Activated B cell treated with CpG ODN at 0.5 μM for 24 hours (primary cell): ENCODE results near the gene COL5A1. TPM values are rescaled to one million over a fixed set of nuclear protein-coding genes. Genes with fewer than 3 reads are reported as not detected.

ENCODE experiments used
- ATAC-seq: fragments of 200-7000 bp; cut with Tn5 transposase; one replicate; pipeline ENCODE4 v1.10.0; 2021; ENCODE audit warnings: low read depth, mild to moderate bottlenecking, moderate library complexity
- CTCF ChIA-PET: fragments of 350-600 bp; sonication (Branson Sonifier 250); formaldehyde crosslinking; loops from one replicate; lab custom pipeline; 2021; ENCODE audit warnings: antibody characterized with exemption; lab: Charles Lee
- POLR2A ChIA-PET: fragments of 350-600 bp; sonication (Branson Sonifier 250); formaldehyde crosslinking; loops from one replicate; lab custom pipeline; 2021; ENCODE audit warnings: antibody characterized with exemption; lab: Charles Lee
- DNase-seq: peaks from one replicate; pipeline ENCODE4 v3.0.0; 2022
- H3K27ac Mint-ChIP-seq: one replicate; pipeline ENCODE4 v1.8.0; 2020; ENCODE audit warnings: mixed read lengths
- H3K27me3 Mint-ChIP-seq: one replicate; pipeline ENCODE4 v1.8.0; 2021; ENCODE audit warnings: mixed read lengths
- H3K36me3 Mint-ChIP-seq: one replicate; pipeline ENCODE4 v1.8.0; 2021; ENCODE audit warnings: low read depth, mixed read lengths
- H3K4me1 Mint-ChIP-seq: one replicate; pipeline ENCODE4 v1.8.0; 2021; ENCODE audit warnings: mixed read lengths
- H3K4me3 Mint-ChIP-seq: one replicate; pipeline ENCODE4 v1.8.0; 2020; ENCODE audit warnings: mild to moderate bottlenecking, mixed read lengths
- H3K9me3 Mint-ChIP-seq: one replicate; pipeline ENCODE4 v1.8.0; 2020; ENCODE audit warnings: mixed read lengths
- intact Hi-C: fragments of 100-400 bp; cut with micrococcal nuclease; formaldehyde crosslinking; loops from one replicate; pipeline ENCODE4 v1.15.1; 2024
- total RNA-seq: library from RNA; stranded (reverse); gene quantifications from 2 replicates; pipeline ENCODE4 v1.2.3, GENCODE V29; 2022
- TF ChIP-seq, protein P1 (sequence below): fragments of 200-600 bp; IDR thresholded peaks from one replicate; pipeline ENCODE4 v1.8.0; 2022; ENCODE audit warnings: antibody characterized with exemption, mild to moderate bottlenecking

The COL5A1 gene
- total RNA-seq, 1 donor from 2014 or later, result 0.02 TPM

DNA sequence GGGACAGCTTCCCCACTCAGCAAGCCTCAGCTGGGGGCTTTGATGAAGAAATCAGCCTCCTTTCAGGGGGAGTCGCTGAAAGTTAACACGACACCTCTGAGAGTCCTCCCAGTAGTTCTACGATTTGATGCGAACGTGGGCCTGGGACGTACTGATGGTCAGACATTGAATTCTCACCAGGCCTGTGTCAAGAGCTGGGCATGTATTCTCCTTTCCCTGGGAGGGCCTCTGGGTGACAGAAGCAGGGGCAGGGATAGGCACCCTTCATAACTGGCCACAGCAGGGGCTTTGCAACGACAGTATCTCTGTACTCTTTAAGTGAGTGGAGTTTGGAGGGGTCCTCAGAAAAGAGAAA lies 15.6 kb upstream of the COL5A1 start:
- Mint-ChIP-seq H3K36me3 (no peaks in the 10 kb centered on the region), H3K27ac (no peak overlapping the region), H3K9me3 (no peaks in the 10 kb centered on the region), H3K27me3 (peaks cover 8% of the 10 kb centered on the region), H3K4me3 (no peak overlapping the region), H3K4me1 (no peaks in the 10 kb centered on the region)
- DNase-seq (no peak), ATAC-seq (no peak)
- TF ChIP-seq, protein P1, sequence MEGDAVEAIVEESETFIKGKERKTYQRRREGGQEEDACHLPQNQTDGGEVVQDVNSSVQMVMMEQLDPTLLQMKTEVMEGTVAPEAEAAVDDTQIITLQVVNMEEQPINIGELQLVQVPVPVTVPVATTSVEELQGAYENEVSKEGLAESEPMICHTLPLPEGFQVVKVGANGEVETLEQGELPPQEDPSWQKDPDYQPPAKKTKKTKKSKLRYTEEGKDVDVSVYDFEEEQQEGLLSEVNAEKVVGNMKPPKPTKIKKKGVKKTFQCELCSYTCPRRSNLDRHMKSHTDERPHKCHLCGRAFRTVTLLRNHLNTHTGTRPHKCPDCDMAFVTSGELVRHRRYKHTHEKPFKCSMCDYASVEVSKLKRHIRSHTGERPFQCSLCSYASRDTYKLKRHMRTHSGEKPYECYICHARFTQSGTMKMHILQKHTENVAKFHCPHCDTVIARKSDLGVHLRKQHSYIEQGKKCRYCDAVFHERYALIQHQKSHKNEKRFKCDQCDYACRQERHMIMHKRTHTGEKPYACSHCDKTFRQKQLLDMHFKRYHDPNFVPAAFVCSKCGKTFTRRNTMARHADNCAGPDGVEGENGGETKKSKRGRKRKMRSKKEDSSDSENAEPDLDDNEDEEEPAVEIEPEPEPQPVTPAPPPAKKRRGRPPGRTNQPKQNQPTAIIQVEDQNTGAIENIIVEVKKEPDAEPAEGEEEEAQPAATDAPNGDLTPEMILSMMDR, result no peak
- intact Hi-C loops, result no loop called here
- POLR2A ChIA-PET, result no interaction called here
- CTCF ChIA-PET, result no interaction called here

DNA sequence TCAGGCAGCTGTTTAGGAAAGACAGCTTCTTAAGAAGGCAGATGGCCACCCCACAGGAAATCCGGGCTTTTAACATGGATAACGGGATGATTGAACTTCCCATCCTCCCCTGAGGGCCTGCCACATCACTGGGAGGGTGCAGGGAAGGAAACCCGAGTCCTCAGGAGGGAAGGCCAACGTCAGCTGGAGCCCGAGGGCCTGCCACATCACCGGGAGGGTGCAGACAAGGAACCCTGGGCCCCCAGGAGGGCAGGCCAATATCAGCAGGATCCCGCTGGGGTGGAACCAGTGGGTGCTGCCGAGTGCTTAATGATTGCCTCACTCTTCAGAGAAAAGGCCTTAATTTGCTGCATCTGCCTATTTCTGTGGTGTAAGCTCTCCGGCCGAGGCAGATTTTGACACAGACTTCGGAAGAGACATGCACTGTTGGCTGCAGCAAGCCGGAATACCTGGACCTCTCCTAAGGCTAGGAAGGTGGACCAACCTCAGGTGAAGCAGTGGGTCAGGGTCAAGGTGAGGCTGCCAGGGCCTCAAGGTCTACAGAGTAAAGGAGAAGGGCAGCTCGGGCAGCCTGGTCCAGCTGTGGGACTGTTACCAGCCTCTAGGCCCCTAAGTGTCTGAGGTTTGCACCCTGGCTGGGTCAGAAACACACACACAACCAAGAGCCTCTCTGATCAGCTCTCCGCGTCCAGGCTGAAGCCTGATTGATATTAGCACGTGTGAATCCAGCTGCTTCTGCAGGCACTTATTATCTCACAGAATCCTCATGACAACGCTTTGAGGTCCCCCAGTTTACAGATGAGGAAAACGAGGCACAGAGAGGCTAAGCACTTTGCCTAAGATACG lies 14.8 kb upstream of the COL5A1 start:
- ATAC-seq (no peak), DNase-seq (no peak)
- CTCF ChIA-PET, result no interaction called here
- Mint-ChIP-seq H3K27ac (no peak overlapping the region), H3K27me3 (peaks cover 6% of the 10 kb centered on the region), H3K9me3 (no peaks in the 10 kb centered on the region), H3K36me3 (no peaks in the 10 kb centered on the region), H3K4me3 (no peak overlapping the region), H3K4me1 (no peaks in the 10 kb centered on the region)
- TF ChIP-seq, protein P1, result no peak
- POLR2A ChIA-PET, result no interaction called here
- intact Hi-C loops, result no loop called here

DNA sequence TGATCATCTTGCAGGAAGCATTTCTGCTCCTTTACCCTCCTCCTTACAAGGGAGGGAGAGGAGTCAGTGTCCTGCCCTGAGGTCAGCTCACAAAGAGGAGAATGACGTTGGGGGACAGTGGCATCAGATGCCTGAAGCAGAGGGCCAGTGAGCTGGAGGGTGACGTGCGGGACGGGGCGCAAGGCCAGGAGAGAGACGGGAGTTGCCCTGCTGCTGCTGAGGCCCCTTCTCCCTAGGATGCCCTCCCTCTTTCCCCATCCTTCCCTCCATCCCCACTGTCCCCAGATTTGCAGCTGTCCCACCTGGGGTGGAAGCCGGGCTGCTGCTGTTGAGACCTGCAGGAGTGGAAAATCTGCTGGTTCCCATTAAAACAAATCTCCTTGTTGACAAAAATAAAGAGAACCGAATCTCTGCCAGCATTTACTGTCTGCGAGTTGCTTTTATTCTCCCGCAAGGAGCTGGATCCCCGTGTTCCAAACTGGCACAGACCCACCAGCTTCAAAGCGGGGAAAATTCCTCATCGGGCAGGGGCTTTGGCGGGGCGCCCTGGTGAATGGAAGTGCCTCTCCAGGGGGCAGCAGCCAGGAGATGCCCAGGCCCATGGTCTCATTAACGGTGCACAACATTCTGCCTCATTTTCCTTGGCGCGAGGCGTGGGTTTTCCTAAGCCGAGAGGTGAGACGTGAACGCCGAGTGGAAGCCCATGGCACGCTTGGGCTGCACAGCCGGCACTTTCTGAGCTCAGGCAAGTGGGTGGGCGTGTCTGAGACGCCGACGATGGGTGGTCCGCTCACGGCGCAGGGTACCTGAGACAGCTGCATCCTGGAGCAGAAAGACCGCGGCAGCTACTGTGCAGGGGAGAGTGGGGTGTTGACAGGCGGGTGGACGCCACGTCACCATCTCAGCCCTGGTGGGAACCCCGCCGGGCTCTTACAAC lies 13.9 kb upstream of the COL5A1 start:
- TF ChIP-seq, protein P1, result no peak

DNA sequence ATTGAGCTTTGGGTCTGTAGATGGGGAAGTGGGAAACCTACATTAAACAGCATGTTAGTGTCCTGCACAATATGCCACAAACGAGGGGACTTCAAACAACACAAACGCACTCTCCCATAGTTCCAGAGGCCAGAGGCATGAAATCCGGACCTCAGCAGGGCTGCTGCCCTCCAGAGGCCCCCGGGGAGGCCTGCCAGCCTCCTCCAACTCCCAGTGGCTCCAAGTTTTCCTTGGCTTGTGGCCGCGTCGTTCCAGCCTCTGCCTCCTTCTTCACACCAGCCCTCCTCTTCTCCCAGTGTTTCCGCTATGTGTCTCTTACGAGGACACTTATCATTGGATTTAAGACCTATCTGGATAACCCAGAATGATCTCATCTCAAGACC lies 13.3 kb upstream of the COL5A1 start:
- ChIA-PET CTCF (no interaction called here), POLR2A (no interaction called here)
- Mint-ChIP-seq H3K36me3 (no peaks in the 10 kb centered on the region), H3K4me1 (no peaks in the 10 kb centered on the region), H3K27me3 (peaks cover 2% of the 10 kb centered on the region), H3K9me3 (no peaks in the 10 kb centered on the region), H3K4me3 (no peak overlapping the region), H3K27ac (no peak overlapping the region)
- DNase-seq (no peak), ATAC-seq (no peak)
- intact Hi-C loops, result no loop called here
- TF ChIP-seq, protein P1, result no peak

More for the DNA sequence above, 13.9 kb upstream of the COL5A1 start:
- Mint-ChIP-seq H3K27ac (no peak overlapping the region), H3K27me3 (peaks cover 2% of the 10 kb centered on the region), H3K36me3 (no peaks in the 10 kb centered on the region), H3K9me3 (no peaks in the 10 kb centered on the region), H3K4me3 (no peak overlapping the region), H3K4me1 (no peaks in the 10 kb centered on the region)
- intact Hi-C loops, result no loop called here
- POLR2A ChIA-PET, result no interaction called here
- ATAC-seq (no peak), DNase-seq (no peak)
- CTCF ChIA-PET, result no interaction called here

DNA sequence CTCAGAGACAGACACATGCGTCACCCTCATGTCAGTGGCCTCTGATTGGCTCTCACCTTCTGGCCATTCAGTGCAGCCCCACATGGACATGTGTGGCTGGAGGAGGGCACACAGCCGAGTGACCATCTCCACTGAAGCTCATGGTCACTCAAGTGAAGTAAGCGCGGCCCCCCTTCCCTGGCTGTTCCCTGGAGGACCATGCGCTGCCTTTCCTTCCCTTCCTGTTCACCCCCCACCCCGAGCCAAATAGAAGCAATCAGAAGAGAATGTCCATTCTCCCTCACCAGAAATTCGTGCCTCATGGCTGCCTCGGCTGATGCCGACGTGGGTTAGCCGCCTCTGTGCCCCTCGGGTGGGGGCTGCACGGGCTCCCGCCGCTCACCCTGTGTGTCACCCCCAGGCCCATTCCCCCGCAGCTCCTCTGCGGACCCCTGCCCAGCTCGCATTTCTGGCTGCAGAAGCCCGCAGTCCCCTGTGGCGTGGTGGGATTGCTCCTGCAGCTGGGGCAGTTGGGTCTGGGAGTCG lies 12.5 kb upstream of the COL5A1 start:
- TF ChIP-seq, protein P1, result no peak
- intact Hi-C loops, result no loop called here
- DNase-seq (no peak), ATAC-seq (no peak)
- Mint-ChIP-seq H3K36me3 (no peaks in the 10 kb centered on the region), H3K27me3 (no peaks in the 10 kb centered on the region), H3K9me3 (no peaks in the 10 kb centered on the region), H3K4me3 (no peak overlapping the region), H3K4me1 (no peaks in the 10 kb centered on the region), H3K27ac (no peak overlapping the region)
- ChIA-PET POLR2A (no interaction called here), CTCF (no interaction called here)
